Measurements from ENCODE around the gene IRAK2.

IRAK2 gene

DNA sequence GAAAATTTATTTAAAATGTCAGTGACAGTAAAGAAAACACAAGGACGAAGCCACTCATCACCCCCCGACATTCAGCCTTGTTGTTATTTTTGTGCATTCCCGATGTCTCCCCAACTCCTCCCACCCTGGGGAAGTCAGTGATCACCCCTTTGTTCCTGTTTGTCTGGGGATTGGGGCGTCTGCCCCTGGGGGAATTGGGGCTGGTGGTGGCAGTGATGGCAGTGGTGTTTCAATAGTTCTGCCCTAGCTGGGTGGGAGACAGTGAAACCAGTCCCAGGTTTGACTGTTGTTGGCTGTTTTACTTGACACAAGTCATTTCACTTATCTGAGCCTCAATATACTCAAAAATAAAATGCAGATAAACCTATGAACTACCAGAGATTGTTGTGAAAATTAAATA is 33.5 kb downstream of the IRAK2 start:
- no peak for DNase-seq (ENCODE audit: low read depth)
- H3K4me3 ChIP-seq (ENCODE audit: low read length): no peak overlapping the region

DNA sequence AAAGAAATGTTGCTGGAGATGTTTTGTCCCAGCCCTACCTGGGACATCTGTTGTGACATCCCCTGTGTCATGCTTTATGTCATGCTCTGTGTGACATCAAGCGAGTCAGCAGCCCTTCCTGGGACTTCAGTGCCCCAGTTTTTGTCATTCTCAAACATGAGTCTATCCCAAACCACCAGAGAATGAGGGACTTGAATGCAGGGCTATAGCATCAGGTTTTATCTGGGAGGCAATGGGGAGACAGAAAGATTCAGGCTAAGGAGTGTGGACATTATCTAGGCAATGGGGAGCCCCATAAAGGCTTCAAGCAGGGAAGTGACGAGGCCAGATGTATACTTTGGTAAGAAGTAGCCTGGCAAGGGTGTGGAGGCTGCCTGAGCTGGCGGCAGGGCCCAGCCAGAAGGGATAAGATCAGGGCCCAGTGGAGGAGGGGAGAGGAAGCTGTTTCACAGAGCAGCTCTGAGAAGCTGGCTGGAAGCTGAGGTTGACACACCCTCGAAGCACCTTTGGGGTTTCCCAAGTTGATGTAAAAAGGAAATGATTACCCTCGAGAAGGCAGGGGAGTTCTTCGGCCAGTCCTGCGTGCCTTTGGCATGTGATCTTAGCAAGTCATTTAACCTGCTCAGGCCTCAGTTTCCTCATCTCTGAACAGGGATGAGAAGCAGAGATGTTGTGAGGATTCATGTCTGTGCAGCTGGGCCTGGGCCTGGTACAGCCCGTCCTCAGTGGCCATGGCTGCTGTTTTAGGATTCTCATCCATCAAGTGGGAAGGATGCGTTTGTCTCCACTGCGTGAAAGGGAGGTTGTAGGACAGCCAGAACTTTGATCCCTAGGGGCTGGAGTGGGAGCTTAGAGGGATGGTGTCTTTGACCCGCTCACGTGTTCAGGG is 34.3 kb downstream of the IRAK2 start:
- H3K4me3 ChIP-seq (ENCODE audit: low read length): no peak overlapping the region
- TF ChIP-seq, protein P1, sequence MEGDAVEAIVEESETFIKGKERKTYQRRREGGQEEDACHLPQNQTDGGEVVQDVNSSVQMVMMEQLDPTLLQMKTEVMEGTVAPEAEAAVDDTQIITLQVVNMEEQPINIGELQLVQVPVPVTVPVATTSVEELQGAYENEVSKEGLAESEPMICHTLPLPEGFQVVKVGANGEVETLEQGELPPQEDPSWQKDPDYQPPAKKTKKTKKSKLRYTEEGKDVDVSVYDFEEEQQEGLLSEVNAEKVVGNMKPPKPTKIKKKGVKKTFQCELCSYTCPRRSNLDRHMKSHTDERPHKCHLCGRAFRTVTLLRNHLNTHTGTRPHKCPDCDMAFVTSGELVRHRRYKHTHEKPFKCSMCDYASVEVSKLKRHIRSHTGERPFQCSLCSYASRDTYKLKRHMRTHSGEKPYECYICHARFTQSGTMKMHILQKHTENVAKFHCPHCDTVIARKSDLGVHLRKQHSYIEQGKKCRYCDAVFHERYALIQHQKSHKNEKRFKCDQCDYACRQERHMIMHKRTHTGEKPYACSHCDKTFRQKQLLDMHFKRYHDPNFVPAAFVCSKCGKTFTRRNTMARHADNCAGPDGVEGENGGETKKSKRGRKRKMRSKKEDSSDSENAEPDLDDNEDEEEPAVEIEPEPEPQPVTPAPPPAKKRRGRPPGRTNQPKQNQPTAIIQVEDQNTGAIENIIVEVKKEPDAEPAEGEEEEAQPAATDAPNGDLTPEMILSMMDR (conservative IDR thresholded peaks at IDR 0.05; ENCODE audit: low read depth, low read length): no peak
- DNase-seq (ENCODE audit: low read depth): no peak

More for the DNA sequence above, 33.5 kb downstream of the IRAK2 start:
- TF ChIP-seq, protein P1 (conservative IDR thresholded peaks at IDR 0.05; ENCODE audit: low read depth, low read length): no peak

DNA sequence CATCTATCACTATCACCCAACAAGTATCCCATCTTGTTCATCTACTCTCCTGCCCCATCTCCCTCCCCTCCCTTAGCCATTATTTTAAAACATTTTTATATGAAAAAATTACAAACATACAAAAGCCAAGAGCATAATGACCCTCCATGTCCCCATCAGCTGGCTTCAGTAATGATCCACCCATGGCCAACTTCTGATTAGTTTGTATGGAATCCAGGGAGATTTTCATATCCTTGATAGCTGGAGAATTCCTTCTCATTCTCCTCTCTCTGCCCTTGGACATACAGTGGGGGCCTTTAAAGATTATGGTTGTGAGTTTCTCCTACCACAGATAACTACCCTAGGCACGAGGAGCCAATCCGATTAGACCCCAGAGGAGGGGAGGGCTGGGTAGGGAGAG is 40.2 kb downstream of the IRAK2 start:
- DNase-seq (ENCODE audit: low read depth): no peak
- TF ChIP-seq, protein P1 (conservative IDR thresholded peaks at IDR 0.05; ENCODE audit: low read depth, low read length): no peak
- H3K4me3 ChIP-seq (ENCODE audit: low read length): no peak overlapping the region

DNA sequence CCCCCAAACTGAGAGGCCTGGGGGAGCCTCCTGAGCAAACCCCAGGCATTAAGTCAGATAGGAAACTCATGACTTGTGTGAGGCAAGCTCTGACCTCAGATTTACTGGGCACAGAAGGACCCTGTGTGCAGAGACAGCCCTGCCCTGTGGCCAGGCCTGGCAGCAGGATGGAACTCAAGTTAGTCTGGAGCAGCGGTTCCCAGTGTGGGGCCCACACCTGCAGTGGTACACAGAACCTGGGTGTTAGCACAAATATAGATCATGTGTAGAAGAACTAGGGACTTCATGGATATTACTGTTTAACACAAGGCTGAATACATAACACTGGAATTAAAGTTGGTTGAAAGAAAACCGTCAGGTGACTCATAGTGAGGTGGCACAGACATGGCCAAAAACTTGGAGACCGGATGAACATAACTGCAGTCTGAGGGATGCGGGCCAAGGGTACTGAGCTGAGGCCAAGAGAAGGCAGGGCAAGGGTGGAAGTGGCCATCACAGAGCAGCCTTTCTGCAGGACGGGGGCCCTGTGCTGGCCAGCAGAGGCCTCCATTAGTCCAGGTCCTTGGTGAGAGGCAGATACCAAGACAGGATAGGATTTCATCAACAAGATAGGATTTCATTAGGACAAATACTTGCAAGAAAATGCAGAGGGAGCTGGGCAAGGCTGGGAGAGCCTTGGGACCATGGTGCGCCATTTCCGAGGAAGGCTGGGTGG is 40.9 kb downstream of the IRAK2 start:
- DNase-seq (ENCODE audit: low read depth): no peak
- TF ChIP-seq, protein P1 (conservative IDR thresholded peaks at IDR 0.05; ENCODE audit: low read depth, low read length): no peak
- no peak overlapping the region for H3K4me3 ChIP-seq (ENCODE audit: low read length)

DNA sequence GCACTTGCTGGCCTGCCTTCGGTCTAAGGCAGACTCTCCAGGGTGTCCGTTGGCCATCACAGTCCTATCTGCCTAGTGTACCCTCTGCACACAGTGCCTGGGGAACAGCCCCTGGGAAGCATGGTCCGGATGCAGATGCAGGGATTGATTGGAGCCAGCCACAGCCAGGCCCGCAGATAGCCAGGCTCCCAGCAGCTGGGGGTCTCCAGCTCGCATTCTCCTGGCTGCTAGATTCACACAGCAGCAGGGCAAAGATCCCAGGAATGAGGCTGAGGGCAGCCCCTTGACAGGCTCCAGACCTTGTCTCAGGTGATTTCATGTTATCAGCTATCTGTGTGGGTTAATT is 41.4 kb downstream of the IRAK2 start:
- TF ChIP-seq, protein P1 (conservative IDR thresholded peaks at IDR 0.05; ENCODE audit: low read depth, low read length): no peak
- H3K4me3 ChIP-seq (ENCODE audit: low read length): no peak overlapping the region
- DNase-seq (ENCODE audit: low read depth): no peak

DNA sequence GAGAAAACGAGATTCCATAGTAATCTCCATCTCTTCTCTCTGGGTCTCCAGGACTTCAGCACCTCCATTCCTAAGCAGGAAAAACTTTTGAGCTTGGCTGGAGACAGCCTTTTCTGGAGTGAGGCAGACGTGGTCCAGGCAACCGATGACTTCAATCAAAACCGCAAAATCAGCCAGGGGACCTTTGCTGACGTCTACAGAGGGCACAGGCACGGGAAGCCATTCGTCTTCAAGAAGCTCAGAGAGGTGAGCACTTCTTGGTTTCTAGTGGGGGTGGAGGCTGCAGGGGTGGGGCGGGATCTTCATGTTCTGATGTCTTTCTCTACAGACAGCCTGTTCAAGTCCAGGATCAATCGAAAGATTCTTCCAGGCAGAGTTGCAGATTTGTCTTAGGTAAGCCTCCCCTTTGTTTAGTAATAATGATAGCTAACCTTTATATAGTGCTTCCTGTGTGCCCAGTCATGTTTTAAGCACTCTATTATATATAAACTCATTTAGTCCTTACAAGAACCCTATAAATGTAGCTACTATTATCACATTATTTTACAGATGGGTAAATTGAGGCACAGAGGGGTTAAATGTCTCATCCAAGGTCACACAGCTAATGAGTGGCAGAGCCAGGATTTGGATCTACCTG is 48.6 kb downstream of the IRAK2 start:
- TF ChIP-seq, protein P1 (conservative IDR thresholded peaks at IDR 0.05; ENCODE audit: low read depth, low read length): no peak
- H3K4me3 ChIP-seq (ENCODE audit: low read length): no peak overlapping the region
- DNase-seq (ENCODE audit: low read depth): no peak
